Ishikawa (cell line): ENCODE measurements around the gene ZDHHC24.

ENCODE experiments used
- CEBPB ChIP-seq: IDR thresholded peaks from 2 replicates; pipeline ENCODE4 v1.6.1; 2012
- CREB1 ChIP-seq: IDR thresholded peaks from 2 replicates; pipeline ENCODE4 v1.6.1; 2012; ENCODE audit warnings: low read depth
- EGR1 ChIP-seq: IDR thresholded peaks from 2 replicates; pipeline ENCODE4 v1.6.1; 2012
- EP300 ChIP-seq: IDR thresholded peaks from 2 replicates; pipeline ENCODE4 v1.6.1; 2012; ENCODE audit warnings: borderline replicate concordance
- FOXM1 ChIP-seq: IDR thresholded peaks from 2 replicates; pipeline ENCODE4 v1.6.1; 2012; ENCODE audit warnings: low read depth, borderline replicate concordance
- NFIC ChIP-seq: IDR thresholded peaks from 2 replicates; pipeline ENCODE4 v1.6.1; 2012
- RAD21 ChIP-seq: IDR thresholded peaks from 2 replicates; pipeline ENCODE4 v1.6.1; 2012; ENCODE audit warnings: low read depth
- TAF1 ChIP-seq: IDR thresholded peaks from 2 replicates; pipeline ENCODE4 v1.6.1; 2012; ENCODE audit warnings: low read depth, mild to moderate bottlenecking
- TCF12 ChIP-seq: IDR thresholded peaks from 2 replicates; pipeline ENCODE4 v1.6.1; 2012; ENCODE audit warnings: low read depth
- TEAD4 ChIP-seq: IDR thresholded peaks from 2 replicates; pipeline ENCODE4 v1.6.1; 2012
- USF1 ChIP-seq: IDR thresholded peaks from 2 replicates; pipeline ENCODE4 v1.6.1; 2012
- YY1 ChIP-seq: IDR thresholded peaks from 2 replicates; pipeline ENCODE4 v1.6.1; 2012; ENCODE audit warnings: low read depth
- ZBTB7A ChIP-seq: IDR thresholded peaks from 2 replicates; pipeline ENCODE4 v1.6.1; 2012; ENCODE audit warnings: low read depth
- TF ChIP-seq, protein P1 (sequence below): IDR thresholded peaks from 2 replicates; pipeline ENCODE4 v1.6.1; 2012
- TF ChIP-seq, protein P2 (sequence below): IDR thresholded peaks from 2 replicates; pipeline ENCODE4 v1.6.1; 2012; ENCODE audit warnings: low read depth, mild to moderate bottlenecking

Gene ZDHHC24

GRCh38 chr11:66539870-66540213 lies 6.0 kb downstream of the ZDHHC24 start:
- no peak for TF ChIP-seq TAF1
- no peak for TF ChIP-seq CEBPB
- TF ChIP-seq FOXM1 = no peak
- no peak for TF ChIP-seq TCF12
- TF ChIP-seq, protein P1, sequence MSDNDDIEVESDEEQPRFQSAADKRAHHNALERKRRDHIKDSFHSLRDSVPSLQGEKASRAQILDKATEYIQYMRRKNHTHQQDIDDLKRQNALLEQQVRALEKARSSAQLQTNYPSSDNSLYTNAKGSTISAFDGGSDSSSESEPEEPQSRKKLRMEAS = no peak
- TF ChIP-seq EP300 = no peak
- no peak for TF ChIP-seq ZBTB7A
- no peak for TF ChIP-seq NFIC
- no peak for TF ChIP-seq EGR1
- no peak for TF ChIP-seq YY1
- TF ChIP-seq TEAD4 = no peak

- TF ChIP-seq FOXM1 = no peak
- TF ChIP-seq, protein P1 = no peak
- TF ChIP-seq TEAD4 = no peak
- TF ChIP-seq TAF1 = no peak
- TF ChIP-seq, protein P2, sequence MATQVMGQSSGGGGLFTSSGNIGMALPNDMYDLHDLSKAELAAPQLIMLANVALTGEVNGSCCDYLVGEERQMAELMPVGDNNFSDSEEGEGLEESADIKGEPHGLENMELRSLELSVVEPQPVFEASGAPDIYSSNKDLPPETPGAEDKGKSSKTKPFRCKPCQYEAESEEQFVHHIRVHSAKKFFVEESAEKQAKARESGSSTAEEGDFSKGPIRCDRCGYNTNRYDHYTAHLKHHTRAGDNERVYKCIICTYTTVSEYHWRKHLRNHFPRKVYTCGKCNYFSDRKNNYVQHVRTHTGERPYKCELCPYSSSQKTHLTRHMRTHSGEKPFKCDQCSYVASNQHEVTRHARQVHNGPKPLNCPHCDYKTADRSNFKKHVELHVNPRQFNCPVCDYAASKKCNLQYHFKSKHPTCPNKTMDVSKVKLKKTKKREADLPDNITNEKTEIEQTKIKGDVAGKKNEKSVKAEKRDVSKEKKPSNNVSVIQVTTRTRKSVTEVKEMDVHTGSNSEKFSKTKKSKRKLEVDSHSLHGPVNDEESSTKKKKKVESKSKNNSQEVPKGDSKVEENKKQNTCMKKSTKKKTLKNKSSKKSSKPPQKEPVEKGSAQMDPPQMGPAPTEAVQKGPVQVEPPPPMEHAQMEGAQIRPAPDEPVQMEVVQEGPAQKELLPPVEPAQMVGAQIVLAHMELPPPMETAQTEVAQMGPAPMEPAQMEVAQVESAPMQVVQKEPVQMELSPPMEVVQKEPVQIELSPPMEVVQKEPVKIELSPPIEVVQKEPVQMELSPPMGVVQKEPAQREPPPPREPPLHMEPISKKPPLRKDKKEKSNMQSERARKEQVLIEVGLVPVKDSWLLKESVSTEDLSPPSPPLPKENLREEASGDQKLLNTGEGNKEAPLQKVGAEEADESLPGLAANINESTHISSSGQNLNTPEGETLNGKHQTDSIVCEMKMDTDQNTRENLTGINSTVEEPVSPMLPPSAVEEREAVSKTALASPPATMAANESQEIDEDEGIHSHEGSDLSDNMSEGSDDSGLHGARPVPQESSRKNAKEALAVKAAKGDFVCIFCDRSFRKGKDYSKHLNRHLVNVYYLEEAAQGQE = no peak
- no peak for TF ChIP-seq CREB1
- no peak for TF ChIP-seq NFIC
- TF ChIP-seq RAD21 = no peak
- no peak for TF ChIP-seq CEBPB
- no peak for TF ChIP-seq YY1
- no peak for TF ChIP-seq EGR1
- no peak for TF ChIP-seq USF1
- TF ChIP-seq ZBTB7A = no peak
These were observed 6.5 kb downstream of the ZDHHC24 start for GRCh38 chr11:66539170-66539869.

- no peak for TF ChIP-seq RAD21
- no peak for TF ChIP-seq FOXM1
- no peak for TF ChIP-seq CREB1
- TF ChIP-seq TAF1 = no peak
- TF ChIP-seq CEBPB = no peak
- TF ChIP-seq EP300 = no peak
- no peak for TF ChIP-seq EGR1
- no peak for TF ChIP-seq ZBTB7A
- TF ChIP-seq TCF12 = no peak
- no peak for TF ChIP-seq YY1
- TF ChIP-seq, protein P2 = no peak
- TF ChIP-seq, protein P1 = no peak
- TF ChIP-seq NFIC = no peak
- no peak for TF ChIP-seq USF1
- TF ChIP-seq TEAD4 = no peak
These were observed 13.1 kb downstream of the ZDHHC24 start for GRCh38 chr11:66532784-66533183.

DNA sequence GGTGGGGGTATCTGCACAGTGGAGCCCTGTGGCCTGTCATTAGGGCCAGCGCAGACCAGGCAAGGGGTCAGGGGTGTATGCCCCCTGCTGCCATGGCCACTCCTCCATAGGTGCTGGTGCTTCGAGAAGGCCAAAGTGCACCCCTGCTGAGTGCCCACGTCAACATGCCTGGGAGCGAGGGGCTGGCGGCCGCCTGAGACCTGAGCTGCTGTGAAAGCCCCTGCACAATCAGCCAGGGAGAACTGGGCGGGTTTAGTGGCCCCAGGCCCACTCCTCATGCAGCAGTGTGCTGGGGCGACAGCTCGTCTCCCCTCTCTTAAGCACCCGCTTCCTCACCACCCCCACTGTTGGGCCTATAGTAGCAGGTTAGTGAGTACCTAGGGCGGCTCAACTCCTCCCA lies 14.0 kb downstream of the ZDHHC24 start:
- TF ChIP-seq EP300 (no peak), CREB1 (no peak)

GRCh38 chr11:66530927-66531709 lies 14.7 kb downstream of the ZDHHC24 start:
- TF ChIP-seq, protein P1 = no peak
- TF ChIP-seq TCF12 (no peak), TAF1 (no peak), FOXM1 (no peak), CEBPB (no peak), TEAD4 (no peak), USF1 (no peak), RAD21 (no peak)
- TF ChIP-seq, protein P2 = no peak
